HFF-Myc (cell line): ENCODE results near the gene RELN.

Source experiments
- DNase-seq: peaks from one replicate; pipeline ENCODE4 v3.0.0-alpha.2; 2011; ENCODE audit warnings: low read depth; ENCODE audit errors: extremely low read depth
- H3K4me3 ChIP-seq: replicated peaks from 2 replicates; pipeline ENCODE4 v1.5.1; 2011; ENCODE audit warnings: low read depth, mild to moderate bottlenecking, control low read depth, low read length
- CTCF ChIP-seq: IDR thresholded peaks from 2 replicates; pipeline ENCODE4 v1.5.1; 2012; ENCODE audit warnings: mild to moderate bottlenecking, low read depth, low read length, control low read depth; ENCODE audit errors: missing control alignments

RELN gene

GRCh38 chr7:103571586-103571985 is 417.9 kb downstream of the RELN start:
- H3K4me3 ChIP-seq = no peak overlapping the region
- no peak for DNase-seq
- no peak for TF ChIP-seq CTCF

GRCh38 chr7:103569621-103570305 is 419.7 kb downstream of the RELN start:
- no peak for TF ChIP-seq CTCF
- no peak for DNase-seq
- no peak overlapping the region for H3K4me3 ChIP-seq

- no peak overlapping the region for H3K4me3 ChIP-seq
- no peak for DNase-seq
- no peak for TF ChIP-seq CTCF
Measured at GRCh38 chr7:103564416-103564815, 425.0 kb downstream of the RELN start.

- no peak overlapping the region for H3K4me3 ChIP-seq
- no peak for DNase-seq
- no peak for TF ChIP-seq CTCF
Measured at GRCh38 chr7:103560136-103560535, 429.3 kb downstream of the RELN start.

GRCh38 chr7:103551016-103551415 is 438.4 kb downstream of the RELN start:
- no peak for TF ChIP-seq CTCF
- H3K4me3 ChIP-seq = no peak overlapping the region
- DNase-seq = no peak

- TF ChIP-seq CTCF = no peak
- DNase-seq = no peak
- no peak overlapping the region for H3K4me3 ChIP-seq
Measured at GRCh38 chr7:103549786-103550185, 439.7 kb downstream of the RELN start.
